ENCODE data around the gene NCOA5. TPM values are rescaled to one million over a fixed set of nuclear protein-coding genes. Genes with fewer than 3 reads are reported as not detected.

The NCOA5 gene
- total RNA-seq, 1 donor, result 14.5 TPM

- no peak overlapping the region for H2AFZ ChIP-seq (ENCODE audit: low read length)
- peak; percentile 80 for DNase-seq (ENCODE audit: insufficient read length, low spot score, missing footprints)
- no peak for TF ChIP-seq CTCF (IDR thresholded peaks at IDR 0.05; ENCODE audit: extremely low read depth, low read depth, low read length)
These were observed 31.0 kb downstream of the NCOA5 start for GRCh38 chr20:46058599-46059281.

GRCh38 chr20:46057856-46058598 lies 31.7 kb downstream of the NCOA5 start:
- peak; percentile 90 for DNase-seq (ENCODE audit: insufficient read length, low spot score, missing footprints)
- peak overlapping the region; percentile 83 for H3K4me2 ChIP-seq (ENCODE audit: insufficient read depth, low read length)

More at GRCh38 chr20:46058599-46059281, 31.0 kb downstream of the NCOA5 start:
- H3K4me2 ChIP-seq (ENCODE audit: insufficient read depth, low read length), result peak overlapping the region; percentile 83
- H3K27me3 ChIP-seq (ENCODE audit: insufficient read depth, low read length), result peaks cover 20% of the 10 kb centered on the region
- no peaks in the 10 kb centered on the region for H3K9me3 ChIP-seq (ENCODE audit: low read depth, low read length)
- peaks cover 61% of the 10 kb centered on the region for H4K20me1 ChIP-seq (ENCODE audit: insufficient read depth, low read length)
- peaks cover 30% of the 10 kb centered on the region for H3K36me3 ChIP-seq (ENCODE audit: insufficient read depth, low read length)
- no peak overlapping the region for H3K27ac ChIP-seq (ENCODE audit: low read depth, low read length)
- peak overlapping the region; percentile 63 for H3K4me3 ChIP-seq (ENCODE audit: insufficient read depth, low read length)
- peaks cover 6% of the 10 kb centered on the region for H3K4me1 ChIP-seq (ENCODE audit: insufficient read depth, low read length)
- H3K79me2 ChIP-seq (ENCODE audit: insufficient read depth, low read length), result no peaks in the 10 kb centered on the region

GRCh38 chr20:46056970-46057855 lies 32.5 kb downstream of the NCOA5 start:
- TF ChIP-seq CTCF (IDR thresholded peaks at IDR 0.05; ENCODE audit: extremely low read depth, low read depth, low read length), result no peak
- H3K79me2 ChIP-seq (ENCODE audit: insufficient read depth, low read length), result no peaks in the 10 kb centered on the region
- H4K20me1 ChIP-seq (ENCODE audit: insufficient read depth, low read length), result peaks cover 54% of the 10 kb centered on the region
- H3K4me1 ChIP-seq (ENCODE audit: insufficient read depth, low read length), result peaks cover 6% of the 10 kb centered on the region
- no peak overlapping the region for H3K4me3 ChIP-seq (ENCODE audit: insufficient read depth, low read length)
- H3K27me3 ChIP-seq (ENCODE audit: insufficient read depth, low read length), result peaks cover 20% of the 10 kb centered on the region
- peak overlapping the region; percentile 83 for H3K4me2 ChIP-seq (ENCODE audit: insufficient read depth, low read length)
- peak; percentile 90 for DNase-seq (ENCODE audit: insufficient read length, low spot score, missing footprints)
- no peak overlapping the region for H2AFZ ChIP-seq (ENCODE audit: low read length)
- peaks cover 15% of the 10 kb centered on the region for H3K36me3 ChIP-seq (ENCODE audit: insufficient read depth, low read length)
- no peaks in the 10 kb centered on the region for H3K9me3 ChIP-seq (ENCODE audit: low read depth, low read length)
- H3K27ac ChIP-seq (ENCODE audit: low read depth, low read length), result no peak overlapping the region

More at GRCh38 chr20:46057856-46058598, 31.7 kb downstream of the NCOA5 start:
- Histone ChIP-seq H3K4me3 (ENCODE audit: insufficient read depth, low read length) (peak overlapping the region; percentile 63), H3K27ac (ENCODE audit: low read depth, low read length) (no peak overlapping the region), H3K79me2 (ENCODE audit: insufficient read depth, low read length) (no peaks in the 10 kb centered on the region), H3K4me1 (ENCODE audit: insufficient read depth, low read length) (peaks cover 6% of the 10 kb centered on the region), H3K9me3 (ENCODE audit: low read depth, low read length) (no peaks in the 10 kb centered on the region), H4K20me1 (ENCODE audit: insufficient read depth, low read length) (peaks cover 61% of the 10 kb centered on the region), H2AFZ (ENCODE audit: low read length) (peak overlapping the region; percentile 42), H3K27me3 (ENCODE audit: insufficient read depth, low read length) (peaks cover 20% of the 10 kb centered on the region), H3K36me3 (ENCODE audit: insufficient read depth, low read length) (peaks cover 22% of the 10 kb centered on the region)
- peak; percentile 47 for TF ChIP-seq CTCF (IDR thresholded peaks at IDR 0.05; ENCODE audit: extremely low read depth, low read depth, low read length)

Measured in osteoblast (primary cell).